Panc1 (cell line): Measurements from ENCODE around the gene NEIL1. TPM values are rescaled to one million over a fixed set of nuclear protein-coding genes. Genes with fewer than 3 reads are reported as not detected.

ENCODE experiments used
- ATAC-seq: fragments of 200-7000 bp; cut with Tn5 transposase; 2 replicates; pipeline ENCODE4 v1.9.1; 2020; ENCODE audit warnings: mild to moderate bottlenecking, moderate library complexity
- BruUV-seq: library from RNA; stranded (reverse); fragments of 400-500 nt; replicated peaks from 2 replicates; lab custom pipeline; 2021; lab: Mats Ljungman, UMichigan
- CTCF ChIA-PET: fragments of 300-600 bp; sonication (Branson Sonifier 250); formaldehyde crosslinking; loops from one replicate; lab custom pipeline; 2022; ENCODE audit warnings: antibody characterized with exemption; lab: Charles Lee
- POLR2A ChIA-PET: fragments of 300-600 bp; sonication (Branson Sonifier 250); formaldehyde crosslinking; loops from one replicate; lab custom pipeline; 2022; ENCODE audit warnings: antibody characterized with exemption; lab: Charles Lee
- DNase-seq: peaks from one replicate; pipeline ENCODE4 v3.0.0-alpha.2; 2010; ENCODE audit warnings: low read depth, low spot score
- H3K27ac ChIP-seq: 2 replicates; pipeline ENCODE4 v1.5.1; 2011; ENCODE audit warnings: mild to moderate bottlenecking, low read length, inconsistent platforms
- H3K27me3 ChIP-seq: fragments of 200-500 bp; sonication (Bioruptor generic); 2 replicates; pipeline ENCODE4 v1.6.0; 2014; ENCODE audit warnings: low read length, inconsistent platforms; ENCODE audit not compliant: control insufficient read depth, insufficient read depth
- H3K36me3 ChIP-seq: fragments of 200-500 bp; sonication (Bioruptor generic); 2 replicates; pipeline ENCODE4 v1.5.1; 2014; ENCODE audit warnings: inconsistent platforms, mild to moderate bottlenecking, low read length, moderate library complexity; ENCODE audit not compliant: control insufficient read depth, insufficient read depth
- H3K4me1 ChIP-seq: 2 replicates; pipeline ENCODE4 v1.5.1; 2011; ENCODE audit warnings: inconsistent platforms, mild to moderate bottlenecking, low read length, moderate library complexity; ENCODE audit not compliant: control insufficient read depth, insufficient read depth
- H3K4me3 ChIP-seq, 2 experiments: 2 replicates each; pipeline ENCODE4 v1.5.1; 2011 to 2012; ENCODE audit warnings: low read depth in 2 of 2, low read length in 2 of 2, mild to moderate bottlenecking in 2 of 2, inconsistent platforms in 1 of 2, moderate library complexity in 1 of 2
- H3K9me3 ChIP-seq: fragments of 200-500 bp; sonication (Bioruptor generic); 2 replicates; pipeline ENCODE4 v1.5.1; 2014; ENCODE audit warnings: low read depth, mild to moderate bottlenecking, inconsistent platforms, low read length, moderate library complexity; ENCODE audit not compliant: control insufficient read depth, insufficient read depth
- POLR2AphosphoS5 ChIP-seq: IDR thresholded peaks from 2 replicates; pipeline ENCODE4 v1.6.1; 2012; ENCODE audit warnings: mild to moderate bottlenecking, low read depth, low read length, moderate library complexity
- SIN3A ChIP-seq: IDR thresholded peaks from 2 replicates; pipeline ENCODE4 v1.6.1; 2012; ENCODE audit warnings: low read depth, mild to moderate bottlenecking, low read length, moderate library complexity, borderline replicate concordance; ENCODE audit not compliant: insufficient read depth
- TCF7L2 ChIP-seq: IDR thresholded peaks from 2 replicates; pipeline ENCODE4 v1.6.1; 2011; ENCODE audit warnings: mild to moderate bottlenecking, low read depth, low read length, inconsistent platforms
- in situ Hi-C: cut with HindIII; loops from 2 replicates; pipeline ENCODE4 v1.10.0; 2016; ENCODE audit warnings: low sequenced_read_pairs, low pct_unique_long_range_greater_than_20kb
- intact Hi-C: fragments of 100-400 bp; cut with micrococcal nuclease; formaldehyde crosslinking; loops from one replicate; pipeline ENCODE4 v1.10.0; 2022; ENCODE audit not compliant: unreplicated experiment
- total RNA-seq: library from RNA; stranded (reverse); gene quantifications from one replicate; pipeline ENCODE4 v1.2.1, GENCODE V29; 2021; ENCODE audit not compliant: unreplicated experiment
- TF ChIP-seq, protein P1 (sequence below): fragments of 450-650 bp; IDR thresholded peaks from 2 replicates; pipeline ENCODE4 v1.5.1; 2017; ENCODE audit warnings: mild to moderate bottlenecking
- TF ChIP-seq, protein P2 (sequence below), 2 experiments: IDR thresholded peaks; 2 replicates each; pipeline ENCODE4 v1.6.1; 2011 to 2012; ENCODE audit warnings: low read depth in 2 of 2, control low read depth in 1 of 2, low read length in 1 of 2, mild to moderate bottlenecking in 1 of 2, moderate library complexity in 1 of 2; ENCODE audit not compliant: insufficient read depth in 1 of 2

The NEIL1 gene
- total RNA-seq, 1 experiment from 2014 or later: 3.4 TPM

DNA sequence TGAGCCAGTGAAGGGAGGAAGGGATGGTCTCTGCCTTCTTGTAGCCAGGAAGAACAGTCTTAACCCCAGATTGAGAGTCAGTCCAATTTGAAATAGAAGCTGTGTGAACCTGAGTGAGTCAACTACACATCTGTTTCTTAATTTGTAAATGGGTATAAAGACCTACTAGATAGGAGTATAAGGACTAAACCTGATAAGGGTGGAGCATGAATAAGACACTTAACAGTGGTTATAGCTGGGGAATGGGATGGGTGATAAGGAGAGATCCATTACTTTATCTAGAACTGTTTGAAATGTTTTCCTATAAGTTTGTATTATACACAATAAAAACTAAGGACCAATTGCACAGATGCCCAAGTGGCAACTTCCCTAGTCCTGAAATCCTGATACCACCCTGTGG, 20.2 kb downstream of the NEIL1 start:
- intact Hi-C loops (no loop called here), in situ Hi-C loops (no loop called here)
- ChIA-PET CTCF (no interaction called here), POLR2A (no interaction called here)
- Histone ChIP-seq H3K27me3 (no peaks in the 10 kb centered on the region), H3K9me3 (no peaks in the 10 kb centered on the region), H3K4me1 (peaks cover 15% of the 10 kb centered on the region), H3K4me3 (peak overlapping the region in 1 of 2 experiments; percentile 91; a peak in 1 of 4 replicates), H3K36me3 (peaks cover 17% of the 10 kb centered on the region), H3K27ac (peak overlapping the region; percentile 72; the same call in 1 of the 2 replicates)
- TF ChIP-seq SIN3A (no peak), TCF7L2 (no peak)
- TF ChIP-seq, protein P1, sequence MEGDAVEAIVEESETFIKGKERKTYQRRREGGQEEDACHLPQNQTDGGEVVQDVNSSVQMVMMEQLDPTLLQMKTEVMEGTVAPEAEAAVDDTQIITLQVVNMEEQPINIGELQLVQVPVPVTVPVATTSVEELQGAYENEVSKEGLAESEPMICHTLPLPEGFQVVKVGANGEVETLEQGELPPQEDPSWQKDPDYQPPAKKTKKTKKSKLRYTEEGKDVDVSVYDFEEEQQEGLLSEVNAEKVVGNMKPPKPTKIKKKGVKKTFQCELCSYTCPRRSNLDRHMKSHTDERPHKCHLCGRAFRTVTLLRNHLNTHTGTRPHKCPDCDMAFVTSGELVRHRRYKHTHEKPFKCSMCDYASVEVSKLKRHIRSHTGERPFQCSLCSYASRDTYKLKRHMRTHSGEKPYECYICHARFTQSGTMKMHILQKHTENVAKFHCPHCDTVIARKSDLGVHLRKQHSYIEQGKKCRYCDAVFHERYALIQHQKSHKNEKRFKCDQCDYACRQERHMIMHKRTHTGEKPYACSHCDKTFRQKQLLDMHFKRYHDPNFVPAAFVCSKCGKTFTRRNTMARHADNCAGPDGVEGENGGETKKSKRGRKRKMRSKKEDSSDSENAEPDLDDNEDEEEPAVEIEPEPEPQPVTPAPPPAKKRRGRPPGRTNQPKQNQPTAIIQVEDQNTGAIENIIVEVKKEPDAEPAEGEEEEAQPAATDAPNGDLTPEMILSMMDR: no peak
- ATAC-seq (no peak), DNase-seq (no peak)
- BruUV-seq: TSS peak; percentile 34

DNA sequence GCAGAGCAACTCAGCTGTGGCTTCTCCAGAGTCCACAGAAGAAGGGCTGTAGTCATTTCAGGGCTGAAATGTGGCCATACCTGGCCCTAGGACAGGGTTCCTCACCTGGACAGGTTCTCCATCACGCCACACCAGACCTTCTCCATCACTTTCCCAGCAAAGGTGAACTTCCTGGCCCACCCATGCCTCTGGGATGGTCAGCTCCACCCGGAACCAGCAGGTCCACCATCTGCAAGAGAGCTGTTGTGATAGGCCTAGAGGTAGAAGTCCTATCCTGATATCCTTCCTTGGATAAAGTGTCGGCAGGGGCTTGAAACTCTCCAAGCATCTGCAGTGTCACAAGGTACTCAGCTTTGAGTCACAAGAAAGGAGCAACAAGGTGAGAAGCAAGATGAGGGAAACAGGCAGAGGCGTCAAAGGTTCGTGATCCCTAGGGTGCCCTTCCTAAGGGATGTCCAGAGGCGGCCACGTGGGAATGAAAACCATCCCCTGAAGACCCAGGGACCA, 20.6 kb downstream of the NEIL1 start:
- ChIA-PET CTCF (interaction anchor here (0.5 to 1.1 kb wide), 9 partner anchors 21 to 428 kb away, joined by 3 to 10 read pairs (median 3); partner anchors contain the start of gene SNX33), POLR2A (interaction anchor here (0.6 to 1.3 kb wide), 4 partner anchors 87 to 323 kb away, joined by 3 to 7 read pairs (median 4); no protein-coding TSS in a partner anchor)
- ATAC-seq (no peak), DNase-seq (no peak)
- H3K4me3 ChIP-seq: peak overlapping the region; percentile 74 to 91
- peaks cover 15% of the 10 kb centered on the region for H3K4me1 ChIP-seq
- H3K27me3 ChIP-seq: no peaks in the 10 kb centered on the region
- BruUV-seq: no TSS peak
- H3K9me3 ChIP-seq: no peaks in the 10 kb centered on the region
- peaks cover 17% of the 10 kb centered on the region for H3K36me3 ChIP-seq
- peak overlapping the region; percentile 72 for H3K27ac ChIP-seq
- intact Hi-C loops (no loop called here), in situ Hi-C loops (no loop called here)
- no peak for TF ChIP-seq SIN3A
- no peak for TF ChIP-seq TCF7L2
- TF ChIP-seq, protein P2, sequence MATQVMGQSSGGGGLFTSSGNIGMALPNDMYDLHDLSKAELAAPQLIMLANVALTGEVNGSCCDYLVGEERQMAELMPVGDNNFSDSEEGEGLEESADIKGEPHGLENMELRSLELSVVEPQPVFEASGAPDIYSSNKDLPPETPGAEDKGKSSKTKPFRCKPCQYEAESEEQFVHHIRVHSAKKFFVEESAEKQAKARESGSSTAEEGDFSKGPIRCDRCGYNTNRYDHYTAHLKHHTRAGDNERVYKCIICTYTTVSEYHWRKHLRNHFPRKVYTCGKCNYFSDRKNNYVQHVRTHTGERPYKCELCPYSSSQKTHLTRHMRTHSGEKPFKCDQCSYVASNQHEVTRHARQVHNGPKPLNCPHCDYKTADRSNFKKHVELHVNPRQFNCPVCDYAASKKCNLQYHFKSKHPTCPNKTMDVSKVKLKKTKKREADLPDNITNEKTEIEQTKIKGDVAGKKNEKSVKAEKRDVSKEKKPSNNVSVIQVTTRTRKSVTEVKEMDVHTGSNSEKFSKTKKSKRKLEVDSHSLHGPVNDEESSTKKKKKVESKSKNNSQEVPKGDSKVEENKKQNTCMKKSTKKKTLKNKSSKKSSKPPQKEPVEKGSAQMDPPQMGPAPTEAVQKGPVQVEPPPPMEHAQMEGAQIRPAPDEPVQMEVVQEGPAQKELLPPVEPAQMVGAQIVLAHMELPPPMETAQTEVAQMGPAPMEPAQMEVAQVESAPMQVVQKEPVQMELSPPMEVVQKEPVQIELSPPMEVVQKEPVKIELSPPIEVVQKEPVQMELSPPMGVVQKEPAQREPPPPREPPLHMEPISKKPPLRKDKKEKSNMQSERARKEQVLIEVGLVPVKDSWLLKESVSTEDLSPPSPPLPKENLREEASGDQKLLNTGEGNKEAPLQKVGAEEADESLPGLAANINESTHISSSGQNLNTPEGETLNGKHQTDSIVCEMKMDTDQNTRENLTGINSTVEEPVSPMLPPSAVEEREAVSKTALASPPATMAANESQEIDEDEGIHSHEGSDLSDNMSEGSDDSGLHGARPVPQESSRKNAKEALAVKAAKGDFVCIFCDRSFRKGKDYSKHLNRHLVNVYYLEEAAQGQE (IDR thresholded peaks at IDR 0.05; ENCODE audit: insufficient read depth in 1 of 2, low read depth in 2 of 2, low read length in 1 of 2): no peak
- no peak for TF ChIP-seq POLR2AphosphoS5
- TF ChIP-seq, protein P1: no peak
